Trophoblast cell (in vitro differentiated cells and primary cell): ENCODE results near the gene SCN1B.

Experiments used
- DNase-seq, 2 donors: peaks; one replicate each; pipeline ENCODE4 v3.0.0-alpha.2; 2016
- H2AFZ ChIP-seq: 2 replicates; pipeline ENCODE4 v1.6.1; 2013; ENCODE audit warnings: low read length, moderate library complexity, mild to moderate bottlenecking; ENCODE audit not compliant: insufficient read depth, poor library complexity
- H2AK5ac ChIP-seq: 2 replicates; pipeline ENCODE4 v1.6.1; 2013; ENCODE audit warnings: mild to moderate bottlenecking, low read length
- H2BK120ac ChIP-seq: 2 replicates; pipeline ENCODE4 v1.6.1; 2013; ENCODE audit warnings: low read length, mild to moderate bottlenecking, moderate library complexity; ENCODE audit not compliant: insufficient read depth, poor library complexity
- H2BK12ac ChIP-seq: 2 replicates; pipeline ENCODE4 v1.6.1; 2013; ENCODE audit warnings: mild to moderate bottlenecking, low read length, moderate library complexity
- H2BK5ac ChIP-seq: 2 replicates; pipeline ENCODE4 v1.6.1; 2013; ENCODE audit warnings: low read length, low read depth, moderate library complexity, mild to moderate bottlenecking; ENCODE audit not compliant: poor library complexity
- H3K14ac ChIP-seq: 2 replicates; pipeline ENCODE4 v1.6.1; 2013; ENCODE audit warnings: mild to moderate bottlenecking, low read length
- H3K18ac ChIP-seq: 2 replicates; pipeline ENCODE4 v1.6.1; 2013; ENCODE audit warnings: mild to moderate bottlenecking, low read length
- H3K23ac ChIP-seq: 2 replicates; pipeline ENCODE4 v1.6.1; 2013; ENCODE audit warnings: low read length
- H3K27ac ChIP-seq: 2 replicates; pipeline ENCODE4 v1.5.1; 2013; ENCODE audit warnings: low read depth, mild to moderate bottlenecking, inconsistent platforms, low read length, moderate library complexity
- H3K27me3 ChIP-seq: 2 replicates; pipeline ENCODE4 v1.6.1; 2013; ENCODE audit warnings: inconsistent platforms, mild to moderate bottlenecking, low read length, moderate library complexity; ENCODE audit not compliant: insufficient read depth
- H3K36me3 ChIP-seq, 2 experiments: 1 replicate in 1 of 2; 2 replicates in 1 of 2; pipeline ENCODE4 v1.6.1; 2013; ENCODE audit warnings: low read length in 2 of 2, mild to moderate bottlenecking in 2 of 2, moderate library complexity in 1 of 2; ENCODE audit not compliant: insufficient read depth in 2 of 2, control insufficient read depth in 1 of 2
- H3K4ac ChIP-seq: 2 replicates; pipeline ENCODE4 v1.6.1; 2013; ENCODE audit warnings: low read depth, mild to moderate bottlenecking, low read length, moderate library complexity
- H3K4me1 ChIP-seq, 2 experiments: 1 replicate in 1 of 2; 2 replicates in 1 of 2; pipeline ENCODE4 v1.6.1; 2013; ENCODE audit warnings: low read length in 2 of 2, mild to moderate bottlenecking in 2 of 2, moderate library complexity in 1 of 2; ENCODE audit not compliant: insufficient read depth in 2 of 2, control insufficient read depth in 1 of 2
- H3K4me2 ChIP-seq: 2 replicates; pipeline ENCODE4 v1.6.1; 2013; ENCODE audit warnings: inconsistent platforms, mild to moderate bottlenecking, low read length, moderate library complexity
- H3K4me3 ChIP-seq: 2 replicates; pipeline ENCODE4 v1.5.1; 2013; ENCODE audit warnings: mild to moderate bottlenecking, low read depth, low read length, inconsistent platforms
- H3K79me1 ChIP-seq: one replicate; pipeline ENCODE4 v1.6.1; 2013; ENCODE audit warnings: low read length
- H3K79me2 ChIP-seq: 2 replicates; pipeline ENCODE4 v1.6.1; 2013; ENCODE audit warnings: low read length, mild to moderate bottlenecking; ENCODE audit not compliant: control insufficient read depth, insufficient read depth, poor library complexity
- H3K9ac ChIP-seq: 2 replicates; pipeline ENCODE4 v1.6.1; 2013; ENCODE audit warnings: mild to moderate bottlenecking, low read length
- H3K9me3 ChIP-seq: 2 replicates; pipeline ENCODE4 v1.6.1; 2013; ENCODE audit warnings: low read depth, mild to moderate bottlenecking, control low read depth, inconsistent platforms, low read length; ENCODE audit not compliant: insufficient read depth
- H4K12ac ChIP-seq: 2 replicates; pipeline ENCODE4 v1.6.1; 2013; ENCODE audit warnings: low read depth, mild to moderate bottlenecking, low read length, moderate library complexity
- H4K8ac ChIP-seq: 2 replicates; pipeline ENCODE4 v1.6.1; 2013; ENCODE audit warnings: low read depth, mild to moderate bottlenecking, low read length, moderate library complexity
- H4K91ac ChIP-seq: one replicate; pipeline ENCODE4 v1.6.1; 2013; ENCODE audit warnings: low read depth, mild to moderate bottlenecking, low read length, moderate library complexity
- WGBS: extraction: QIAGEN DNeasy Blood & Tissue Kit; methylation state at CpG from one replicate; pipeline ENCODE4 v1.1.7; 2013; ENCODE audit warnings: missing lambda C conversion rate; ENCODE audit not compliant: insufficient read length, insufficient coverage; ENCODE audit errors: extremely low coverage; 5-methylcytosine and 5-hydroxymethylcytosine counted together

The SCN1B gene

GRCh38 chr19:35081201-35081600, 50.9 kb downstream of the SCN1B start:
- no peak overlapping the region for H3K4me2 ChIP-seq
- no peak overlapping the region for H2BK5ac ChIP-seq
- no peaks in the 10 kb centered on the region for H3K79me2 ChIP-seq
- H3K9ac ChIP-seq: no peak overlapping the region
- no peaks in the 10 kb centered on the region for H3K4me1 ChIP-seq
- no peaks in the 10 kb centered on the region for H3K27me3 ChIP-seq
- no peak overlapping the region for H3K23ac ChIP-seq
- no peak overlapping the region for H3K14ac ChIP-seq
- no peak overlapping the region for H3K27ac ChIP-seq
- H3K9me3 ChIP-seq: peaks cover 8% of the 10 kb centered on the region
- no peak overlapping the region for H4K91ac ChIP-seq
- no peak overlapping the region for H2BK12ac ChIP-seq
- H3K18ac ChIP-seq: no peak overlapping the region
- H3K79me1 ChIP-seq: no peaks in the 10 kb centered on the region
- no peak overlapping the region for H3K4me3 ChIP-seq
- no peak overlapping the region for H3K4ac ChIP-seq
- DNase-seq: no peak
- H2BK120ac ChIP-seq: no peak overlapping the region
- no CpG with 5 or more reads among the region's 6 CpGs for WGBS
- no peak overlapping the region for H4K8ac ChIP-seq
- H2AK5ac ChIP-seq: no peak overlapping the region
- no peak overlapping the region for H4K12ac ChIP-seq
- no peak overlapping the region for H2AFZ ChIP-seq
- H3K36me3 ChIP-seq: no peaks in the 10 kb centered on the region

GRCh38 chr19:35083691-35084508, 53.6 kb downstream of the SCN1B start:
- H3K4me1 ChIP-seq: peaks cover 2 to 5% of the 10 kb centered on the region in 2 experiments
- no peak overlapping the region for H2BK120ac ChIP-seq
- peaks cover 3% of the 10 kb centered on the region for H3K9me3 ChIP-seq
- no peak overlapping the region for H4K91ac ChIP-seq
- no peak overlapping the region for H3K4me3 ChIP-seq
- no peak overlapping the region for H4K12ac ChIP-seq
- H3K9ac ChIP-seq: no peak overlapping the region
- H2BK5ac ChIP-seq: no peak overlapping the region
- no peaks in the 10 kb centered on the region for H3K79me1 ChIP-seq
- no peak overlapping the region for H4K8ac ChIP-seq
- no peak overlapping the region for H3K27ac ChIP-seq
- no peak overlapping the region for H2AK5ac ChIP-seq
- no peaks in the 10 kb centered on the region for H3K36me3 ChIP-seq
- no peak overlapping the region for H3K4ac ChIP-seq
- no CpG with 5 or more reads among the region's 15 CpGs for WGBS
- no peak for DNase-seq
- no peak overlapping the region for H3K4me2 ChIP-seq
- H3K18ac ChIP-seq: no peak overlapping the region
- H3K23ac ChIP-seq: no peak overlapping the region
- no peak overlapping the region for H2AFZ ChIP-seq
- no peak overlapping the region for H3K14ac ChIP-seq
- peak overlapping the region; percentile 15 for H2BK12ac ChIP-seq
- H3K27me3 ChIP-seq: no peaks in the 10 kb centered on the region
- H3K79me2 ChIP-seq: no peaks in the 10 kb centered on the region

- Histone ChIP-seq H3K18ac (no peak overlapping the region), H3K4me1 (peaks cover 2 to 5% of the 10 kb centered on the region in 2 experiments), H3K79me2 (no peaks in the 10 kb centered on the region), H2BK120ac (no peak overlapping the region), H3K4me2 (no peak overlapping the region), H4K91ac (no peak overlapping the region), H3K23ac (no peak overlapping the region), H3K4me3 (no peak overlapping the region), H3K9ac (no peak overlapping the region), H3K27me3 (no peaks in the 10 kb centered on the region), H2BK5ac (no peak overlapping the region), H4K12ac (no peak overlapping the region), H2AK5ac (no peak overlapping the region), H3K14ac (no peak overlapping the region), H3K4ac (no peak overlapping the region), H3K9me3 (peaks cover 3% of the 10 kb centered on the region), H2BK12ac (no peak overlapping the region), H4K8ac (no peak overlapping the region), H3K79me1 (no peaks in the 10 kb centered on the region), H3K36me3 (no peaks in the 10 kb centered on the region), H3K27ac (no peak overlapping the region), H2AFZ (no peak overlapping the region)
- no CpG with 5 or more reads among the region's 3 CpGs for WGBS
- DNase-seq: no peak
Observed at GRCh38 chr19:35084509-35084762, 54.2 kb downstream of the SCN1B start.

GRCh38 chr19:35085947-35086346, 55.7 kb downstream of the SCN1B start:
- Histone ChIP-seq H3K14ac (no peak overlapping the region), H3K9ac (no peak overlapping the region), H2AK5ac (no peak overlapping the region)

More at GRCh38 chr19:35085947-35086346, 55.7 kb downstream of the SCN1B start:
- Histone ChIP-seq H2BK5ac (no peak overlapping the region), H4K91ac (no peak overlapping the region), H2AFZ (no peak overlapping the region), H3K79me2 (peaks cover 2% of the 10 kb centered on the region), H3K4me2 (no peak overlapping the region), H3K27me3 (no peaks in the 10 kb centered on the region), H3K27ac (no peak overlapping the region), H3K4me1 (peaks cover 6 to 8% of the 10 kb centered on the region in 2 experiments), H2BK120ac (no peak overlapping the region), H3K23ac (no peak overlapping the region), H4K8ac (no peak overlapping the region), H2BK12ac (no peak overlapping the region), H3K79me1 (no peaks in the 10 kb centered on the region), H3K4ac (no peak overlapping the region), H3K9me3 (peaks cover 3% of the 10 kb centered on the region), H3K18ac (no peak overlapping the region), H4K12ac (no peak overlapping the region), H3K36me3 (no peaks in the 10 kb centered on the region), H3K4me3 (no peak overlapping the region)
- no CpG with 5 or more reads among the region's 6 CpGs for WGBS
- no peak for DNase-seq
